ENCODE results near the gene SLC5A1. TPM values are rescaled to one million over a fixed set of nuclear protein-coding genes. Genes with fewer than 3 reads are reported as not detected.

The SLC5A1 gene
- total RNA-seq, 2 donors from 2014 or later = 23.4 to 47.9 TPM

DNA sequence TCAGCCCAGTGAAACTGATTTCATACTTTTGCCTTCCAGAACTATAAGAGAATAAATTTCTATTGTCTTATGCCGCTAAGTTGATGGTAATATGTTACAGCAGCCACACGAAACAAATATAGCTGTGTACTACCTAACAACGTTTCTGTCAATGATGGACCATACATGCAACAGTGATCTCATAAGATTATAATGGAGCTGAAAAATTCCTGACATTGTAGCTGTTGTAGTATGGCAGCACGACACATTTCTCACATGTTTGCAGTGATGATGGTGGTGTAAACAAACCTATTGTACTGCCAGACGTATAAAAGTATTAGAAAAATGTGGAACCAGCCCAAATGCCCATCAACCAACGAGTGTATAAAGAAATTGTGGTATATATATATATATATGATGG, 5.8 kb upstream of the SLC5A1 start:
- Histone ChIP-seq H3K9me3 (no peaks in the 10 kb centered on the region), H3K4me1 (no peaks in the 10 kb centered on the region), H3K27me3 (no peaks in the 10 kb centered on the region), H3K36me3 (no peaks in the 10 kb centered on the region), H3K9ac (ENCODE audit: low read depth in 2 of 2, low read length in 2 of 2) (no peak overlapping the region), H3K4me3 (no peak overlapping the region), H3K27ac (no peak overlapping the region)
- TF ChIP-seq, protein P1, sequence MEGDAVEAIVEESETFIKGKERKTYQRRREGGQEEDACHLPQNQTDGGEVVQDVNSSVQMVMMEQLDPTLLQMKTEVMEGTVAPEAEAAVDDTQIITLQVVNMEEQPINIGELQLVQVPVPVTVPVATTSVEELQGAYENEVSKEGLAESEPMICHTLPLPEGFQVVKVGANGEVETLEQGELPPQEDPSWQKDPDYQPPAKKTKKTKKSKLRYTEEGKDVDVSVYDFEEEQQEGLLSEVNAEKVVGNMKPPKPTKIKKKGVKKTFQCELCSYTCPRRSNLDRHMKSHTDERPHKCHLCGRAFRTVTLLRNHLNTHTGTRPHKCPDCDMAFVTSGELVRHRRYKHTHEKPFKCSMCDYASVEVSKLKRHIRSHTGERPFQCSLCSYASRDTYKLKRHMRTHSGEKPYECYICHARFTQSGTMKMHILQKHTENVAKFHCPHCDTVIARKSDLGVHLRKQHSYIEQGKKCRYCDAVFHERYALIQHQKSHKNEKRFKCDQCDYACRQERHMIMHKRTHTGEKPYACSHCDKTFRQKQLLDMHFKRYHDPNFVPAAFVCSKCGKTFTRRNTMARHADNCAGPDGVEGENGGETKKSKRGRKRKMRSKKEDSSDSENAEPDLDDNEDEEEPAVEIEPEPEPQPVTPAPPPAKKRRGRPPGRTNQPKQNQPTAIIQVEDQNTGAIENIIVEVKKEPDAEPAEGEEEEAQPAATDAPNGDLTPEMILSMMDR (IDR thresholded peaks at IDR 0.05) = no peak
- intact Hi-C loops (cut with DNase I) = no loop called here
- no peak for DNase-seq

DNA sequence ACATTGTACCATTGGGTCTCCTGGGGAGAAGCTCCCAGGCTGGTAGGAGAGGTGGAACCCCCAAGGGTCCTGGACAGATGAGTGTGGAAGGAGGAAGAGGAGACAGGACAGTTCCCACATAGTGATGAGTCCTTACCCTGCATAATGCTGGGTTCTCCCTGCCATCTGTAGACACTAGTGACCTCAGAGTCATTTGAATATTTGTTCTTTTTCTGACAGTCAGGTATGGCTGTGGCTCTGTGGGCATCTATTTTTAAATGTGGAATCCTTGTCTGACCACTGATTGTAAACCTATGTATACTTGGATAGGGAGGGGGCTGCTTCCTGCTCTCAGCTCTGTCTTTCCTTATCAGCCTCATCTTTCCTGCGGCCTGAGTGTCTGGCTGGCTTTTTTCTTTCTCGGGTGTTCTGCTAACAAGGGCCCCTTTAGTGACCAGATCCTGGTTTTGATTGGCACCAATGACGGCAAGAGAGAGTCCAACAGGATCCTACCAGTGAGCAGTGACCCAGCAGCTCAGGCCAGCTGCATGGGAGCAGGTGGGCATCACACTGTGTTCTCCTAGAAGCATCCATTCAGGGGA, 2.6 kb upstream of the SLC5A1 start:
- Histone ChIP-seq H3K27me3 (no peaks in the 10 kb centered on the region), H3K9me3 (no peaks in the 10 kb centered on the region), H3K9ac (ENCODE audit: low read depth in 2 of 2, low read length in 2 of 2) (no peak overlapping the region), H3K4me1 (no peaks in the 10 kb centered on the region), H3K36me3 (no peaks in the 10 kb centered on the region), H3K4me3 (no peak overlapping the region), H3K27ac (no peak overlapping the region)
- TF ChIP-seq, protein P1 (IDR thresholded peaks at IDR 0.05) = no peak
- intact Hi-C loops (cut with DNase I) = no loop called here
- no peak for DNase-seq

GRCh38 chr22:32043391-32043790, 330 bp downstream of the SLC5A1 start:
- no peaks in the 10 kb centered on the region for H3K27me3 ChIP-seq
- peak overlapping the region; percentile 43 for H3K4me3 ChIP-seq
- H3K9me3 ChIP-seq = no peaks in the 10 kb centered on the region
- TF ChIP-seq, protein P1 (IDR thresholded peaks at IDR 0.05) = no peak
- H3K4me1 ChIP-seq = no peaks in the 10 kb centered on the region
- DNase-seq = peak; percentile 46
- H3K9ac ChIP-seq (ENCODE audit: low read depth in 2 of 2, low read length in 2 of 2) = peak overlapping the region; percentile 54 to 78
- no peaks in the 10 kb centered on the region for H3K36me3 ChIP-seq
- intact Hi-C loops (cut with DNase I) = no loop called here
- H3K27ac ChIP-seq = peak overlapping the region; percentile 73

DNA sequence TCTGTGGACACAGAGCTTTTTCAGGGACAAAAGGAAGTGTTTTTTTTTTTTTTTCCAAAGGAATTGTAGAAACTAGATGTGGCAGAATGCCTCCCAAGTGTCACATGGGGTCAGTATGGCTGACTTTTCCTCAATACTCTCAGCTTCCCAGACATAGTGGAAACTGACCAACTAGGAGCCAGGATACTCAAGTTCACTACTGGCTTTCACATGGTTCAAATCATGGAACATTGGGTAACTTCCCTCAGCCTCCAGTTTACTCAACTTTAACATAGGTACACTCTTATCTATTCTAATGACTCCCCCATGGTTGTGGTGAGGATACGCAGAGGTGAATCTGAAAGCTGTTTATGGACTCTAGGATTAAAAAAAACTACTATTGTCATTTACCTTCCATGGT, 1.4 kb downstream of the SLC5A1 start:
- intact Hi-C loops (cut with DNase I) = no loop called here
- Histone ChIP-seq H3K27ac (peak overlapping the region; percentile 73), H3K4me3 (no peak overlapping the region)

DNA sequence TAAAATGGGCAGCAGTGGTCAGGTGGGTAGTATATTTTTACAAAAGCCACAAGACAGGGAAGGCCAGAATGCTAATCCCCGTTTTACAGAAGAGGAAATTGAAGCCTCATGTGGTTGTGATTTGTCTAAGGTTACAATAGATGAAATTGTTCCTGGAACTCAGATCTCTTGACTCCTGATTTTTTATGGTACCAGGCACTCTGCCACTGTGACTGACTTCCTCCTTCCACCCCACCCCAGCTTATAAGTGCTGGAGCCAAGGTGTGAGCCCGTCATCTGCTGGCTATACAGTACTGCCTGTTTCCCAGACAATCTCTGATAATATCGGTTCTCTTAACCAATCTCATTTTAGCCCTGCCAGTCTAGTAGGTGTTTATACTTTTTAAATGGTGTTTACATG, 1.9 kb downstream of the SLC5A1 start:
- DNase-seq = peak; percentile 86
- Histone ChIP-seq H3K9ac (ENCODE audit: low read depth in 2 of 2, low read length in 2 of 2) (peak overlapping the region in 1 of 2 donors; percentile 51), H3K4me1 (no peaks in the 10 kb centered on the region), H3K9me3 (no peaks in the 10 kb centered on the region), H3K27me3 (no peaks in the 10 kb centered on the region), H3K36me3 (no peaks in the 10 kb centered on the region), H3K4me3 (no peak overlapping the region), H3K27ac (peak overlapping the region; percentile 73)
- TF ChIP-seq, protein P1 (IDR thresholded peaks at IDR 0.05) = no peak
- intact Hi-C loops (cut with DNase I) = no loop called here

More for the DNA sequence above, 1.4 kb downstream of the SLC5A1 start:
- H3K9me3 ChIP-seq = no peaks in the 10 kb centered on the region
- no peak for DNase-seq
- no peaks in the 10 kb centered on the region for H3K36me3 ChIP-seq
- peak overlapping the region in 1 of 2 donors; percentile 51 for H3K9ac ChIP-seq (ENCODE audit: low read depth in 2 of 2, low read length in 2 of 2)
- H3K4me1 ChIP-seq = no peaks in the 10 kb centered on the region
- TF ChIP-seq, protein P1 (IDR thresholded peaks at IDR 0.05) = no peak
- no peaks in the 10 kb centered on the region for H3K27me3 ChIP-seq
